Measurements from ENCODE around the gene TMEM165. TPM values are rescaled to one million over a fixed set of nuclear protein-coding genes. Genes with fewer than 3 reads are reported as not detected.

The TMEM165 gene
- total and polyA plus RNA-seq, 10 of the 15 experiments (the other 5 are each of a cell fraction or from before 2014, with no cell fraction given): 18.3 to 141 (median 81.1) TPM

- TF ChIP-seq EGR1 (IDR thresholded peaks at IDR 0.05; ENCODE audit: borderline replicate concordance in 1 of 2, low read depth in 2 of 2, low read length in 2 of 2) (no peak), PML (IDR thresholded peaks at IDR 0.05; ENCODE audit: low read length) (no peak), SMARCA5 (IDR thresholded peaks at IDR 0.05) (peak; percentile 97), RFX5 (IDR thresholded peaks at IDR 0.05; ENCODE audit: low read depth, low read length) (no peak), RCOR1 (conservative IDR thresholded peaks at IDR 0.05; ENCODE audit: low read depth, low read length) (no peak), ATF3 (IDR thresholded peaks at IDR 0.05; ENCODE audit: borderline replicate concordance, extremely low read depth, low read depth, low read length) (no peak), STAT3 (IDR thresholded peaks at IDR 0.05; ENCODE audit: low read depth, low read length) (no peak), TCF7 (IDR thresholded peaks at IDR 0.05; ENCODE audit: borderline replicate concordance) (0 out of 2 replicates have a peak, but pooled peaks have one; percentile 59), ZNF217 (IDR thresholded peaks at IDR 0.05) (0 out of 2 replicates have a peak, but pooled peaks have one; percentile 34), MEF2B (IDR thresholded peaks at IDR 0.05; ENCODE audit: partially characterized antibody, poor library complexity, severe bottlenecking) (no peak), MEF2A (IDR thresholded peaks at IDR 0.05; ENCODE audit: insufficient read depth, low read depth, low read length) (0 out of 2 replicates have a peak, but pooled peaks have one; percentile 19), HDAC6 (IDR thresholded peaks at IDR 0.05; ENCODE audit: unreplicated experiment) (peak; percentile 72), MAX (IDR thresholded peaks at IDR 0.05; ENCODE audit: low read depth, low read length) (peak; percentile 26; the same call in 1 of the 2 replicates), POLR2A (IDR thresholded peaks at IDR 0.05; ENCODE audit: low read depth, low read length) (peak; percentile 87), CREM (IDR thresholded peaks at IDR 0.05; ENCODE audit: low read depth) (peak; percentile 13; the same call in 1 of the 2 replicates), ELK1 (IDR thresholded peaks at IDR 0.05; ENCODE audit: low read depth, low read length) (peak; percentile 51; the same call in 1 of the 2 replicates), RELB (IDR thresholded peaks at IDR 0.05; ENCODE audit: low read depth) (no peak), SUPT20H (IDR thresholded peaks at IDR 0.05; ENCODE audit: borderline replicate concordance, control insufficient read depth, low read depth, low read length) (no peak), HCFC1 (IDR thresholded peaks at IDR 0.05; ENCODE audit: low read length) (no peak), RUNX3 (IDR thresholded peaks at IDR 0.05; ENCODE audit: low read length) (peak; percentile 69), KLF5 (IDR thresholded peaks at IDR 0.05; ENCODE audit: partially characterized antibody) (no peak), BRCA1 (IDR thresholded peaks at IDR 0.05; ENCODE audit: low read depth, low read length) (no peak), RAD21 (IDR thresholded peaks at IDR 0.05; ENCODE audit: insufficient read depth, low read depth, low read length) (peak; percentile 74), DPF2 (IDR thresholded peaks at IDR 0.05) (peak; percentile 90), CREB1 (IDR thresholded peaks at IDR 0.05; ENCODE audit: low read depth) (0 out of 2 replicates have a peak, but pooled peaks have one; percentile 58), YY1 (IDR thresholded peaks at IDR 0.05; ENCODE audit: low read depth, low read length) (peak; percentile 58), TCF12 (IDR thresholded peaks at IDR 0.05; ENCODE audit: low read depth, low read length) (0 out of 2 replicates have a peak, but pooled peaks have one; percentile 27)
Observed at GRCh38 chr4:55345980-55346850, 49.5 kb upstream of the TMEM165 start, which contains the start of gene SRD5A3 (continued).
